Body of pancreas (tissue), 4 donors: Measurements from ENCODE around the gene KIF5A. TPM values are rescaled to one million over a fixed set of nuclear protein-coding genes. Genes with fewer than 3 reads are reported as not detected.

Source experiments
- ATAC-seq: fragments of 150-250 bp; one replicate; pipeline ENCODE4 v1.9.1; 2016
- DNase-seq, 4 donors: peaks; one replicate each; pipeline ENCODE4 v3.0.0-alpha.2; 2019
- H3K27ac ChIP-seq, 4 donors: fragments of 200-600 bp; sonication (generic); 1 replicate in 3 of 4; 2 replicates in 1 of 4; pipeline versions ENCODE4 v1.5.1 to v1.6.1; 2016 to 2019; ENCODE audit warnings: mild to moderate bottlenecking in 1 of 4, mixed read lengths in 1 of 4, moderate library complexity in 1 of 4
- H3K27me3 ChIP-seq, 2 donors: fragments of 200-600 bp; sonication (generic); one replicate each; pipeline ENCODE4 v1.6.0; 2016; ENCODE audit warnings: mild to moderate bottlenecking in 1 of 2
- H3K36me3 ChIP-seq, 2 donors: fragments of 200-600 bp; sonication (generic); replicated peaks in 1 of 2; 2 replicates each; pipeline ENCODE4 v1.5.1; 2016; ENCODE audit warnings: low read depth in 2 of 2; ENCODE audit not compliant: insufficient read depth in 1 of 2
- H3K4me1 ChIP-seq: fragments of 200-600 bp; sonication (generic); one replicate; pipeline ENCODE4 v1.6.0; 2016
- H3K4me3 ChIP-seq, 2 donors: fragments of 200-600 bp; sonication (generic); 1 replicate in 1 of 2; 2 replicates in 1 of 2; pipeline ENCODE4 v1.5.1; 2016 to 2019
- H3K9me3 ChIP-seq, 3 donors: fragments of 200-600 bp; sonication (generic); 1 replicate in 2 of 3; 2 replicates in 1 of 3; pipeline ENCODE4 v1.5.1; 2016
- CTCF ChIP-seq, 7 experiments: fragments of 450-650 bp in 4 of 7; fragments of 200-600 bp in 3 of 7; sonication (generic) in 3 of 7; IDR thresholded peaks; one replicate each; pipeline ENCODE4 v1.5.1; 2016 to 2019; ENCODE audit warnings: antibody characterized with exemption in 7 of 7
- POLR2A ChIP-seq, 3 donors: fragments of 450-650 bp; IDR thresholded peaks; one replicate each; pipeline ENCODE4 v1.6.1; 2016; ENCODE audit warnings: antibody characterized with exemption in 3 of 3, mild to moderate bottlenecking in 2 of 3
- WGBS, 2 donors: methylation state at CpG; one replicate each; pipeline ENCODE4 v1.1.5; 2017; 5-methylcytosine and 5-hydroxymethylcytosine counted together
- intact Hi-C: fragments of 100-400 bp; cut with DNase I; formaldehyde crosslinking; loops from one replicate; pipeline ENCODE4 v1.15.1; 2023
- total RNA-seq, 2 donors: library from RNA; depleted of rRNA; stranded (reverse); fragments of >200 nt; gene quantifications; one replicate each; pipeline ENCODE4 v1.1.0, GENCODE V29; 2016

KIF5A gene
- total RNA-seq, 2 donors from 2014 or later = 0.33 to 1.3 TPM

DNA sequence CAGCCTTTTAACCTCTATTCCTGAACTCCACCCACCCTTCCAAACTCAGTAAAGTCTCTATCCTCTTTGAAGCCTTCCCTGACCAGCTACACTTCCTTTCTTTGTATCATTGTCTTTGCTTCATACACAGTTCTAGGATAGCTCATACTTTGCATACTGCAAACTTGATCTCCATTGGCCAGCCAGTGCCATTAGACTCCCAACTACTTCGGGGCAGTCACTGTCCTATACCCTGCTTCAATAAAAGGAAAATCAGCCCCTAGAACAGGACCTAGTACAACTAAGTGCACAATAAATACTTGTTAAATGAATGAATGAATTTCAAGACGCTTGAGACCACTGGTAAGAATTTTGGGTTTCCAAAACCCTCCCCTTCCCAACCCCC, 40.6 kb downstream of the KIF5A start:
- no peaks in the 10 kb centered on the region for H3K36me3 ChIP-seq
- H3K4me1 ChIP-seq = peaks cover 28% of the 10 kb centered on the region
- H3K27me3 ChIP-seq = no peaks in the 10 kb centered on the region
- WGBS, 2 donors = 10 to 11% methylated on average over 2 of the region's 2 CpGs
- H3K4me3 ChIP-seq = peak overlapping the region; percentile 81 to 94
- intact Hi-C loops = no loop called here
- DNase-seq = no peak
- TF ChIP-seq POLR2A (IDR thresholded peaks at IDR 0.05) = no peak
- no peak for TF ChIP-seq CTCF (IDR thresholded peaks at IDR 0.05)
- H3K27ac ChIP-seq = peak overlapping the region in 3 of 4 donors; percentile 30 to 80 (median 76)
- no peak for ATAC-seq
- no peaks in the 10 kb centered on the region for H3K9me3 ChIP-seq

DNA sequence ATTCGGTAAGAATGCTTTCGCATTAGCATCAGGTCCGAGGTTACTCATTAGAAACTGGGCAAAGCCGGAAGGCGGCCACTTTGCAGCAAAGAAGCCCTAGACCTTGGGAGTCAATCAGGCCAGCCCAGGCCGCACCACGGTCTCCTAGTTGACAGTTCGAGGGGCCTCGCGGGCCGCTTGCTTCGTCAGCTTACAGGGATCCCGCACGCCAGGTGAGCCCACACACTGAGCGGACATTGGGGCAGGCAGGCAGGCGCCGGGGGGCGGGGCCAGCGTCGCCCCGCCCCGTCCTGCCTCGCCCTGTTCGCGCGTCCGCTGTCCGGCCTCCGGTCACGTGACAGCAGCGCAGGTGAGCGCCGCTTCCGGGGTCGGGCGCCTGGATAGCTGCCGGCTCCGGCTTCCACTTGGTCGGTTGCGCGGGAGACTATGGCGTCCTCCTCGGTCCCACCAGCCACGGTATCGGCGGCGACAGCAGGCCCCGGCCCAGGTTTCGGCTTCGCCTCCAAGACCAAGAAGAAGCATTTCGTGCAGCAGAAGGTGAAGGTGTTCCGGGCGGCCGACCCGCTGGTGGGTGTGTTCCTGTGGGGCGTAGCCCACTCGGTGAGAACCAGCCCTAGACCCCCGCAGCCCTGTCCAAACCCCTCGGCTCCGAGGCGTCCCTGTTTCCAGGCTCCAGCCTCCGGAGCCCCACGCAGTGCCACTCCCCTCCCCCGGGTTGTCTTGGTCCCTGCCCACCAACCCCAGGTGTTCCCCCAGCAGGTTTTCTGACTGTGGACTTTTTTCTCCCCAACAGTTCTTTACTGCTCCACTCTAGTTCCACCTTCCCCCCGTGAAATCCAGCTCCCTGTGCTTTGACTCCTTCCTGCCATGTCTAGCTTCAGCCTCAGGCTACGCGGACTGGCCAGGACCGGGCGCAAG, 41.3 kb downstream of the KIF5A start, which contains the start of gene PIP4K2C:
PIP4K2C (plus strand) TSS at position 329 of the 918 bp plus-strand sequence; CDS start at position 427, 98 bp downstream.
- WGBS, 2 donors = 0 to 1% methylated on average over 19 to 67 of the region's 69 CpGs
- H3K4me1 ChIP-seq = peaks cover 28% of the 10 kb centered on the region
- H3K27me3 ChIP-seq = no peaks in the 10 kb centered on the region
- peak within 1 kb of the TSS in 3 of 4 donors; percentile 30 to 80 (median 76) for H3K27ac ChIP-seq
- ATAC-seq (peak; percentile 98), DNase-seq (peak; percentile 87 to 93 (median 92))
- H3K9me3 ChIP-seq = no peaks in the 10 kb centered on the region
- H3K4me3 ChIP-seq = peak within 1 kb of the TSS; percentile 81 to 94
- TF ChIP-seq CTCF (IDR thresholded peaks at IDR 0.05) (peak in 1 of 7 experiments; percentile 23), POLR2A (IDR thresholded peaks at IDR 0.05) (peak; percentile 17 to 72 (median 68))
- intact Hi-C loops = no loop called here
- peaks cover 0 to 4% of the 10 kb centered on the region in 2 donors for H3K36me3 ChIP-seq

DNA sequence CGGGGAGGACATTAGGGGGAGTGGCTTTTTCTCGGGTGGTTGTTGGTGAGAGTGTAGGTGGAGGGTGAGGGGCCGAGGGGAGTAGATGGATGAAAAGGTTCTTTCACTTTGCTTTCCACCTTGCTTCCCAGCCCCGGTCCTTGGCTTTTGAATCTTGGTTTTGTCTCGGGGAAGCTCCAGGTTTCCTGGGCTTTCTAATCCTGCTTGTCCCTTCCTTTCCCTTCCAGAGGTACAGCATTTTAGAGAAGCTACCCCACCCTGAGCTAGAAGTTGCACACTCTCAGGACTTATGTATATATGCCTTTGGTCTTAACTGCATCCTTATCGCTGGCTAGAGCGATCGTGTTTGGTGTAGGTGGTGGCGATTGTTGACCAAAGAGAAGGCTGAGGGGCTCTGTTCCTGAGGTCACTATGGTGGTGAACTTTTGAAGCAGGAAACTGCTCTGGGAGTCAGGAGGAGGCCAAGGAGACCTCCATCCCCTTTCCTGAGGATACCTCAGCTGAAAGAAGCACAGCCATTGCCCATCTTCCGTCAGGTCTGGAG, 42.0 kb downstream of the KIF5A start:
- peak overlapping the region; percentile 81 to 94 for H3K4me3 ChIP-seq
- intact Hi-C loops = no loop called here
- H3K4me1 ChIP-seq = peaks cover 28% of the 10 kb centered on the region
- DNase-seq (no peak), ATAC-seq (no peak)
- no peaks in the 10 kb centered on the region for H3K27me3 ChIP-seq
- H3K36me3 ChIP-seq = peaks cover 0 to 6% of the 10 kb centered on the region in 2 donors
- 18 to 20% methylated on average over 10 of the region's 10 CpGs for WGBS, 2 donors
- H3K9me3 ChIP-seq = no peaks in the 10 kb centered on the region
- peak overlapping the region in 1 of 4 donors; percentile 30 for H3K27ac ChIP-seq
- TF ChIP-seq CTCF (IDR thresholded peaks at IDR 0.05) (no peak), POLR2A (IDR thresholded peaks at IDR 0.05) (no peak)

GRCh38 chr12:57592551-57593165, 42.8 kb downstream of the KIF5A start:
- intact Hi-C loops = no loop called here
- peaks cover 28% of the 10 kb centered on the region for H3K4me1 ChIP-seq
- DNase-seq (no peak), ATAC-seq (no peak)
- H3K27ac ChIP-seq = no peak overlapping the region
- TF ChIP-seq CTCF (IDR thresholded peaks at IDR 0.05) = no peak
- no peak for TF ChIP-seq POLR2A (IDR thresholded peaks at IDR 0.05)
- 59 to 61% methylated on average over 2 of the region's 2 CpGs for WGBS, 2 donors
- no peak overlapping the region for H3K4me3 ChIP-seq
- H3K27me3 ChIP-seq = no peaks in the 10 kb centered on the region
- H3K36me3 ChIP-seq = peaks cover 0 to 6% of the 10 kb centered on the region in 2 donors
- H3K9me3 ChIP-seq = no peaks in the 10 kb centered on the region
